Caco-2 (cell line): Measurements from ENCODE around the gene DOC2A. TPM values are rescaled to one million over a fixed set of nuclear protein-coding genes. Genes with fewer than 3 reads are reported as not detected.
"Not testable (repeated sequence)": the region's sequence is repeated elsewhere in the genome, so short reads cannot be mapped to it uniquely, and the experiment has no call there.

Experiments
- BruUV-seq: library from RNA; stranded (reverse); fragments of 400-500 nt; replicated peaks from 2 replicates; lab custom pipeline; 2021; lab: Mats Ljungman, UMichigan
- CTCF ChIA-PET: fragments of 300-600 bp; sonication (Branson Sonifier 250); formaldehyde crosslinking; loops from one replicate; lab custom pipeline; 2022; ENCODE audit warnings: antibody characterized with exemption; lab: Charles Lee
- POLR2A ChIA-PET: fragments of 300-600 bp; sonication (Branson Sonifier 250); formaldehyde crosslinking; loops from one replicate; lab custom pipeline; 2022; ENCODE audit warnings: antibody characterized with exemption; lab: Charles Lee
- DNase-seq, 2 experiments: peaks; one replicate each; pipeline versions ENCODE4 v3.0.0 to v3.0.0-alpha.2; 2020 to 2022
- H3K27me3 ChIP-seq: replicated peaks from 2 replicates; pipeline ENCODE4 v1.6.0; 2011; ENCODE audit warnings: low read length; ENCODE audit not compliant: control insufficient read depth, insufficient read depth
- H3K36me3 ChIP-seq: 2 replicates; pipeline ENCODE4 v1.5.1; 2011; ENCODE audit warnings: low read length; ENCODE audit not compliant: control insufficient read depth, insufficient read depth
- H3K4me1 ChIP-seq: fragments of 250-450 bp; sonication (Bioruptor Pico); 2 replicates; pipeline ENCODE4 v1.5.1; 2020; ENCODE audit warnings: mild to moderate bottlenecking
- H3K4me3 ChIP-seq: 2 replicates; pipeline ENCODE4 v1.5.1; 2011; ENCODE audit warnings: low read depth, mild to moderate bottlenecking, control low read depth, low read length
- H3K9me3 ChIP-seq: fragments of 250-450 bp; sonication (Bioruptor Pico); 2 replicates; pipeline ENCODE4 v1.5.1; 2020; ENCODE audit warnings: mild to moderate bottlenecking, moderate library complexity
- H3K27ac Mint-ChIP-seq: one replicate; pipeline ENCODE4 v1.8.0; 2022; ENCODE audit warnings: mixed read lengths; ENCODE audit not compliant: unreplicated experiment
- H3K27me3 Mint-ChIP-seq: one replicate; pipeline ENCODE4 v1.8.0; 2022; ENCODE audit warnings: mixed read lengths; ENCODE audit not compliant: insufficient read depth, unreplicated experiment
- H3K36me3 Mint-ChIP-seq: one replicate; pipeline ENCODE4 v1.8.0; 2022; ENCODE audit warnings: mild to moderate bottlenecking, mixed read lengths; ENCODE audit not compliant: insufficient read depth, unreplicated experiment
- H3K4me1 Mint-ChIP-seq: one replicate; pipeline ENCODE4 v1.8.0; 2022; ENCODE audit warnings: low read depth, mixed read lengths; ENCODE audit not compliant: unreplicated experiment
- H3K4me3 Mint-ChIP-seq: one replicate; pipeline ENCODE4 v1.8.0; 2022; ENCODE audit warnings: mild to moderate bottlenecking, moderate library complexity, mixed read lengths; ENCODE audit not compliant: unreplicated experiment
- H3K9me3 Mint-ChIP-seq: one replicate; pipeline ENCODE4 v1.8.0; 2022; ENCODE audit warnings: mixed read lengths; ENCODE audit not compliant: unreplicated experiment
- intact Hi-C: fragments of 100-400 bp; cut with micrococcal nuclease; formaldehyde crosslinking; loops from one replicate; pipeline ENCODE4 v1.10.0; 2022; ENCODE audit not compliant: unreplicated experiment
- total RNA-seq: library from RNA; stranded (reverse); gene quantifications from 2 replicates; pipeline ENCODE4 v1.2.3, GENCODE V29; 2022
- TF ChIP-seq, protein P1 (sequence below), 2 experiments: fragments of 200-600 bp in 1 of 2; IDR thresholded peaks; 1 replicate in 1 of 2; 2 replicates in 1 of 2; pipeline versions ENCODE4 v1.5.1 to v1.8.0; 2011 to 2022; ENCODE audit warnings: antibody characterized with exemption in 1 of 2, control low read depth in 1 of 2, inconsistent platforms in 1 of 2, low read depth in 1 of 2, low read length in 1 of 2, mild to moderate bottlenecking in 1 of 2, moderate library complexity in 1 of 2; ENCODE audit not compliant: insufficient read depth in 1 of 2, severe bottlenecking in 1 of 2, unreplicated experiment in 1 of 2

The DOC2A gene
- total RNA-seq, 1 experiment from 2014 or later, result 3.5 TPM

DNA sequence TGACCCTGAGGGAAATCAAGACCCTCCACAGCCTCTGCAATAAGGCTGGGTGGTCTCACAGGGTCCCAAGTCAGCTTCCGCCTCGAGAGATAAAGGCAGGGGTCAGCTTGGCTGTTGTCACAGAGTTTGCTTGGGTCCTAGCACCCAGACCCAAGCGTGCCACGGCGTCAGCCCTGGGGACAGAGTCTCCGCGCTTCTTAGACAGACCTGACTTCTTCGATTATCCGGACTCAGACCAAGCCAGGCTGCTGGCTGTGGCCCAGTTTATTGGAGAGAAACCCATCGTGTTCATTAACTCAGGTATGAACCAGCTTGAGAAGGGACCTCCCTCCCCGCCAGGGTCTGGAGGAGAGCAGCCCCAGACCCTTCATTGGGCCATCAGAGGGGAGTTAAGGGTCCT is 12.8 kb upstream of the DOC2A start:
- Mint-ChIP-seq H3K27ac (no peak overlapping the region), H3K4me3 (no peak overlapping the region), H3K27me3 (peaks cover 11% of the 10 kb centered on the region), H3K4me1 (peaks cover 7% of the 10 kb centered on the region), H3K9me3 (no peaks in the 10 kb centered on the region), H3K36me3 (peaks cover 7% of the 10 kb centered on the region)
- no peaks in the 10 kb centered on the region for H3K27me3 ChIP-seq
- ChIA-PET POLR2A (no interaction called here), CTCF (no interaction called here)
- H3K36me3 ChIP-seq, result no peaks in the 10 kb centered on the region
- no peak overlapping the region for H3K4me3 ChIP-seq
- BruUV-seq, result no TSS peak
- H3K4me1 ChIP-seq, result no peaks in the 10 kb centered on the region
- DNase-seq, result no peak
- intact Hi-C loops, result loop anchor here (10.0 kb wide), 1 partner anchor 129 kb away; the partner anchor contains the start of gene SEZ6L2
- TF ChIP-seq, protein P1, sequence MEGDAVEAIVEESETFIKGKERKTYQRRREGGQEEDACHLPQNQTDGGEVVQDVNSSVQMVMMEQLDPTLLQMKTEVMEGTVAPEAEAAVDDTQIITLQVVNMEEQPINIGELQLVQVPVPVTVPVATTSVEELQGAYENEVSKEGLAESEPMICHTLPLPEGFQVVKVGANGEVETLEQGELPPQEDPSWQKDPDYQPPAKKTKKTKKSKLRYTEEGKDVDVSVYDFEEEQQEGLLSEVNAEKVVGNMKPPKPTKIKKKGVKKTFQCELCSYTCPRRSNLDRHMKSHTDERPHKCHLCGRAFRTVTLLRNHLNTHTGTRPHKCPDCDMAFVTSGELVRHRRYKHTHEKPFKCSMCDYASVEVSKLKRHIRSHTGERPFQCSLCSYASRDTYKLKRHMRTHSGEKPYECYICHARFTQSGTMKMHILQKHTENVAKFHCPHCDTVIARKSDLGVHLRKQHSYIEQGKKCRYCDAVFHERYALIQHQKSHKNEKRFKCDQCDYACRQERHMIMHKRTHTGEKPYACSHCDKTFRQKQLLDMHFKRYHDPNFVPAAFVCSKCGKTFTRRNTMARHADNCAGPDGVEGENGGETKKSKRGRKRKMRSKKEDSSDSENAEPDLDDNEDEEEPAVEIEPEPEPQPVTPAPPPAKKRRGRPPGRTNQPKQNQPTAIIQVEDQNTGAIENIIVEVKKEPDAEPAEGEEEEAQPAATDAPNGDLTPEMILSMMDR (IDR thresholded peaks at IDR 0.05; ENCODE audit: insufficient read depth in 1 of 2, low read depth in 1 of 2, low read length in 1 of 2, severe bottlenecking in 1 of 2, unreplicated experiment in 1 of 2), result no peak
- no peaks in the 10 kb centered on the region for H3K9me3 ChIP-seq

DNA sequence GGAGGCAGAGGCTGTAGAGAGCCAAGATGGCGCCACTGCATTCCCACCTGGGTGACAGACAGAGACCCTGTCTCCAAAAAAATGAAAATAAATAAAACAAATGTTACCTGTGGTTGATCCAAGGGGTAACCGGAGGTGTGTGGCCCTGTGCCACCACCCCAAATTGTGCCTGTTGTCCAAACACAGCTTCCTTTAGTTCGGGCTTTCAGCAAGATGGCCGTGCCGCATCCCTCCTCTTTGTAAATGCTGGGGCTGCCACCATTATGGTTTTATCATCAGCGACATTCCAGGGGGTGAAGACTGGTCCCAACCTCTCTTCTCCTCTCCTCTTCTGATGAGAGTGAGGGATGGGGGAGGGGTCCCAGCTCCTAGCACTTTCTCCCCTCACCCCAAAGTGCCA is 12.1 kb upstream of the DOC2A start, which contains the start of gene C16orf92:
Gene C16orf92, plus strand, starts transcription at position 312 of the 400 bp plus-strand sequence. CDS start 143 bp downstream, outside the sequence.
- peaks cover 4% of the 10 kb centered on the region for H3K4me1 Mint-ChIP-seq
- H3K27me3 Mint-ChIP-seq, result peaks cover 8% of the 10 kb centered on the region
- H3K27ac Mint-ChIP-seq, result no peak within 1 kb of the TSS
- CTCF ChIA-PET, result no interaction called here
- no peak within 1 kb of the TSS for H3K4me3 ChIP-seq
- no peaks in the 10 kb centered on the region for H3K9me3 ChIP-seq
- intact Hi-C loops, result loop anchor here (10.0 kb wide), 1 partner anchor 128 kb away; the partner anchor contains the start of gene SEZ6L2
- no peaks in the 10 kb centered on the region for H3K36me3 ChIP-seq
- H3K4me1 ChIP-seq, result no peaks in the 10 kb centered on the region
- DNase-seq, result no peak
- BruUV-seq, result no TSS peak
- no peak within 1 kb of the TSS for H3K4me3 Mint-ChIP-seq
- POLR2A ChIA-PET, result no interaction called here
- H3K27me3 ChIP-seq, result no peaks in the 10 kb centered on the region
- TF ChIP-seq, protein P1 (IDR thresholded peaks at IDR 0.05; ENCODE audit: insufficient read depth in 1 of 2, low read depth in 1 of 2, low read length in 1 of 2, severe bottlenecking in 1 of 2, unreplicated experiment in 1 of 2), result no peak
- no peaks in the 10 kb centered on the region for H3K9me3 Mint-ChIP-seq
- H3K36me3 Mint-ChIP-seq, result peaks cover 7% of the 10 kb centered on the region

DNA sequence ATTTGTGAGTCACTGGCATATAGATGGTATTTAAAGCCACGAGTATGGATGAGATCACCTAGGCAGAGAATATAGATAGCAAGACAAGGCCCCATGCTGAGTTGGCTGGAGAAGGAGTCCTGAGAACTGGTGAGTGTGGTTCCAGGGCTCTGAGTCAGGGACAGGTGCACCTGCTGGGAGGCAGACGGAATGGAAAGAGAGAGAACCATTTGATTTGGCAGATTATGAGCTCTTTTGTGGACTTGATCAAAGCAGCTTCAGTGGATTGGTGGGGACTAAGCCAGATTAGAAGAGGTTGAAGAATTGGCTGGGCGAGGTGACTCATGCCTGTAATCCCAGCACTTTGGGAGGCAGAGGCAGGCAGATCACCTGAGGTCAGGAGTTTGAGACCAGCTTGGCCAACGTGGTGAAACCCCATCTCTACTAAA is 7.9 kb upstream of the DOC2A start:
- TF ChIP-seq, protein P1 (IDR thresholded peaks at IDR 0.05; ENCODE audit: insufficient read depth in 1 of 2, low read depth in 1 of 2, low read length in 1 of 2, severe bottlenecking in 1 of 2, unreplicated experiment in 1 of 2), result no peak
- CTCF ChIA-PET, result no interaction called here
- Histone ChIP-seq H3K4me1 (no peaks in the 10 kb centered on the region), H3K27me3 (no peaks in the 10 kb centered on the region), H3K36me3 (no peaks in the 10 kb centered on the region), H3K4me3 (no peak overlapping the region), H3K9me3 (no peaks in the 10 kb centered on the region)
- Mint-ChIP-seq H3K27ac (no peak overlapping the region), H3K9me3 (no peaks in the 10 kb centered on the region), H3K36me3 (peaks cover 7% of the 10 kb centered on the region), H3K4me1 (no peaks in the 10 kb centered on the region), H3K4me3 (no peak overlapping the region), H3K27me3 (no peaks in the 10 kb centered on the region)
- intact Hi-C loops, result no loop called here
- DNase-seq, result no peak
- POLR2A ChIA-PET, result no interaction called here
- no TSS peak for BruUV-seq

DNA sequence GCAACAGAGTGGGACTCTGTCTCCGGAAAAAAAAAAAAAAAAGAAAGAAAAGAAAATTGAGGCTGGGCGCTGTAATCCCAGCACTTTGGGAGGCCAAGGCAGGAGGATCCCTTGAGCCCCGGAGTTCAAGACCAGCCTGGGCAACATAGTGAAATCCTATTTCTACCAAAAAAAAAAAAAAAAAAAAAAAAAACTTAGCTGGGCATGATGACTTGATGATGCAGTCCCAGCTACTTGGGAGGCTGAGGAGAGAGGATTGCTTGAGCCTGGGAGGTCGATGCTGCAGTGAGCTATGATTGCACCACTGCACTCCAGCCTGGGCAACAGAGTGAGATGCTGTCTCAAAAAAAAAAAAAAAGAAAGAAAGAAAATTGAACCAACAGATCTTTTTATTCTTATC is 7.1 kb upstream of the DOC2A start:
- H3K27ac Mint-ChIP-seq, H3K4me3 ChIP-seq, H3K36me3 ChIP-seq, H3K9me3 Mint-ChIP-seq, DNase-seq, H3K4me1 ChIP-seq, H3K9me3 ChIP-seq, H3K4me1 Mint-ChIP-seq, H3K36me3 Mint-ChIP-seq, BruUV-seq, H3K27me3 Mint-ChIP-seq, H3K27me3 ChIP-seq, intact Hi-C loops, H3K4me3 Mint-ChIP-seq, POLR2A ChIA-PET: not testable (repeated sequence)
- CTCF ChIA-PET, result interaction anchor here (0.6 kb wide), 2 partner anchors 14 to 34 kb away, joined by 3 to 4 read pairs; no protein-coding TSS in a partner anchor
